Measurements from ENCODE around the gene TREH. TPM values are rescaled to one million over a fixed set of nuclear protein-coding genes. Genes with fewer than 3 reads are reported as not detected.

TREH gene
- total RNA-seq, 4 donors from 2014 or later = not detected

DNA sequence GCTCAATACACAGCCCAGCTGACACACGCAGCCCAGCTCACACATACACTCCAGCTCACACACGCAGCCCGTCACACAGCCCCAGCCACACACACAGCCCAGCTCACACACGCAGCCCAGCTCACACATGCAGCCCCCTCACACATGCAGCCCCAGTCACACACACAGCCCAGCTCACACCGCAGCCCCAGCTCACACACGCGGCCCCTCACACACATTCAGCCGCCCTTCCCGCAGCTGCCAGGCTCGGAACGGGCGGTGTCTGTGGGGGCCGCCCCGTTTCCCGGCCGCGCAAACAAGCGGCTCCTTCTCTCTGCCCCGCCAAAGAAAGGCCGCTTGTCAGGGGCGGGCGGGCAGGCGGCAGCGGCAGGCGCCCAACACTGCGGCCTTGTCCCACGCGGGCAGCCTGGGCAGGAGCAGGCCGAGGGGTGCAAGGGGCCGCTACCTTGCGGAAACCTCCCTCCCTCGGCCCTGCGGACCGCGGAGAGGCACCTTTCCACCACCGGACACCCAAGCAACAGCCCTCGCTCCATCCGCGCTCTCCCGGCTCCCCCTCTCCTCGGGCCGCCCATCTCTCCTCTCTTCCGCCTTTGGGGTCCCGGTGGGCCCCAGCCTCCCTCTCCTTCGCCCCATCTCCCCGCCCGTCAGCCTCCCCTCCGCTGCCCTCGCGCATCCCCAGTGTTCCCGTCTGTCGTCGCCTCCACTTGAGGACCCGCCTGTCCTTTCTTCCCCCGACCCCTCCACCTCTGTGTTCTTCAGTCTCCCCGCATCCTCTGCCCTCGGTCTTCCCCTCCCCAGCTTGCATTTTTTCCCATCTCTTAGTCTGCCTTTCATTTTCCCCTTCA is 69.8 kb downstream of the TREH start:
- intact Hi-C loops (cut with DNase I; ENCODE audit: low total_unique reads) (loop anchor here (2.0 kb wide), 1 partner anchor 25 kb away; no protein-coding TSS in a partner anchor), in situ Hi-C loops (cut with MboI; ENCODE audit: low sequenced_read_pairs in 4 of 4) (no loop called here)
- Histone ChIP-seq H3K36me3 (no peaks in the 10 kb centered on the region), H3K4me3 (peak overlapping the region; percentile 68 to 91 (median 76)), H3K27me3 (no peaks in the 10 kb centered on the region), H3K4me1 (peaks cover 9 to 18% of the 10 kb centered on the region in 2 donors), H3K9me3 (no peaks in the 10 kb centered on the region), H3K27ac (peak overlapping the region; percentile 80 to 91 (median 88))
- DNase-seq = no peak
- TF ChIP-seq POLR2A (IDR thresholded peaks at IDR 0.05) = no peak
- TF ChIP-seq, protein P1, sequence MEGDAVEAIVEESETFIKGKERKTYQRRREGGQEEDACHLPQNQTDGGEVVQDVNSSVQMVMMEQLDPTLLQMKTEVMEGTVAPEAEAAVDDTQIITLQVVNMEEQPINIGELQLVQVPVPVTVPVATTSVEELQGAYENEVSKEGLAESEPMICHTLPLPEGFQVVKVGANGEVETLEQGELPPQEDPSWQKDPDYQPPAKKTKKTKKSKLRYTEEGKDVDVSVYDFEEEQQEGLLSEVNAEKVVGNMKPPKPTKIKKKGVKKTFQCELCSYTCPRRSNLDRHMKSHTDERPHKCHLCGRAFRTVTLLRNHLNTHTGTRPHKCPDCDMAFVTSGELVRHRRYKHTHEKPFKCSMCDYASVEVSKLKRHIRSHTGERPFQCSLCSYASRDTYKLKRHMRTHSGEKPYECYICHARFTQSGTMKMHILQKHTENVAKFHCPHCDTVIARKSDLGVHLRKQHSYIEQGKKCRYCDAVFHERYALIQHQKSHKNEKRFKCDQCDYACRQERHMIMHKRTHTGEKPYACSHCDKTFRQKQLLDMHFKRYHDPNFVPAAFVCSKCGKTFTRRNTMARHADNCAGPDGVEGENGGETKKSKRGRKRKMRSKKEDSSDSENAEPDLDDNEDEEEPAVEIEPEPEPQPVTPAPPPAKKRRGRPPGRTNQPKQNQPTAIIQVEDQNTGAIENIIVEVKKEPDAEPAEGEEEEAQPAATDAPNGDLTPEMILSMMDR (IDR thresholded peaks at IDR 0.05 in 4 of 5, conservative IDR thresholded peaks at IDR 0.05 in 1 of 5) = no peak
- ATAC-seq = no peak

DNA sequence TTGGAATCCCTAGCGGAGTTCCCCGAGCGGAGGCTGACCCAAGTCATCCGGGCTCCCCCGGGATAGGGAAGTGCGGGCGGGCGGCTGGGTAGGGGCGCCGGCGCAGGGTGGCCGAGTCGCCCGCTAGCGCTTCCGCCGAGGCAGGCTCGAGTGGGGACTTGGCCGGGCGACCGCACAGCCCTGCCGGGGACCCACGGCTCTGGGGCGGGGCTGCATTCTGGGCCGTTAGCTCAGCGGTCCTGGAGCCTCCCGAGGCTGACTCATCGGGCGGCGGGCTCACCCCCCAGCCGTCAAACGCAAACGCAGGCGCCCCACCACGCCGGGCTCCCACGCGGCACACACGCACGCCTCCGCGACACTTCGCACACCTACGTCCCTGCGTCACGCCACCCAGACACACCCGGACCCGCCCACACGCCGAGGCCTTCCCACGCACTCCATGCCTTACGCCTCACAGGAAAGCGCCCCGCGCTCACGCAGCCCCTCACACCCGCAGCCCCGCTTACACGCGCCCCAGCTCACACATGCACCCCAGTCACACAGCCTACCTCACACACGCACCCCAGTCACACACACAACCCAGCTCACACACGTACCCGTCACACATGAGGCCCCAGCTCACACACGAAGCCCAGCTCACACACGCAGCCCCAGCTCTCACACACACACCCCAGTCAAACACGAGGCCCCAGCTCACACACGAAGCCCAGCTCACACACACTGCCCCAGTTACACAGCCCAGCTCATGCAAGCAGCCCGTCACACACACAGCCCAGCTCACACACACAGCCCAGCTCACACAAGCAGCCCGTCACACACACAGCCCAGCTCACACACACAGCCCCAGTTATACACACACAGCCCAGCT is 70.9 kb downstream of the TREH start:
- ATAC-seq (peak; percentile 31 to 38), DNase-seq (peak; percentile 55 to 67)
- Histone ChIP-seq H3K4me1 (peaks cover 9 to 21% of the 10 kb centered on the region in 2 donors), H3K27me3 (no peaks in the 10 kb centered on the region), H3K9me3 (no peaks in the 10 kb centered on the region), H3K4me3 (peak overlapping the region; percentile 68 to 91 (median 76)), H3K27ac (peak overlapping the region; percentile 80 to 91 (median 88)), H3K36me3 (no peaks in the 10 kb centered on the region)
- intact Hi-C loops (cut with DNase I; ENCODE audit: low total_unique reads) = loop anchor here (1.0 to 2.0 kb wide), 2 partner anchors 26 to 51 kb away; no protein-coding TSS in a partner anchor
- in situ Hi-C loops (cut with MboI; ENCODE audit: low sequenced_read_pairs in 4 of 4) = no loop called here
- TF ChIP-seq, protein P1 (IDR thresholded peaks at IDR 0.05 in 4 of 5, conservative IDR thresholded peaks at IDR 0.05 in 1 of 5) = no peak
- peak; percentile 32 to 46 for TF ChIP-seq POLR2A (IDR thresholded peaks at IDR 0.05)

DNA sequence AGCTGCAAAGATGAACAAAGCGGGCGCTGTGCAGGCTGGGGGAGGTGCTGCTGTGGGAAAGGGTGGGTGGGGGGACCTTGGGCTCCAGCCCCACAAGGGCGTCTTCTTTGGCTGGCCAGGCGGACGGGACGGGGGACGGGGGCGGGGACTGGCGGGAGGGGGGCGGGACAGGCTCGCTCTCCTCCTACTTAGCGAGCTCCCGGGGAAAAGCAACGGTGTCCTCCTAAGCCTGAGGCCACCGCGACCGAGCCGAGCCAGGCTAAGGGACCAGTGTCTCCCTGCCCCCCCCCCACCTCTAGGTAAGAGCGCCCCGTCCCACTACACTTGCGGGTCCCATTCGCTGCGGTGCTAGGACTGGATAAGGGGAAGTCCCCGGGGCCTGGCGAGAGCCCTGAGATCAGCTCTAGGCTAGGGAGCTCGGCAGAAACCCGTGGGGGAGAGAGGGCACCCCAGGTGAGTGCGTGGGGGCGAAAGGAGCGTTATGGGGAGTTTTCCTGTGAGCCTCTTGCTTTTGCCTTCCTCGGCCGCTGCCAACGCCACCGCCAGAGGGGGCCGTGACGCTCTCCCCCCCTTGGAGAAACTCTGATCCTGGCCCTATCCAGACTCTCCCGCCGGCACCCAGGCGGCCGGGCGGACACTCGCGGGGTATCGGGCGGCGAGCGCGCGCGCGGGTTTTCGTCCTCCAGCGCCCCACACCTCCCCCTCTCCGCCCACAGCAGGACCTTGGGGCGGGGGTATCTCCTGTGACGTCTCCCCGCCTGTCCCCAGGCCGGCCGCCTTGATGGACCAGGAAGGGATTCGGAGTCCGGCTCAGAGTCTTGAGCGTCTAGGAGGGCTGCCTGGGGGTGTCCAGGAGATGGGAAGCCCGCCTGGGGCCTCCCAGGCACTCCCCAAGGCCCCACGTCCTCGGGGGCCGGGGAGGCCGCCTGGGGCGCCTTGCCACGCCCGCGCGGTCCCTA is 71.8 kb downstream of the TREH start, which contains the start of gene PHLDB1:
TSS of gene PHLDB1 (plus strand) at position 215 of the 959 bp plus-strand sequence. CDS start 6,222 bp downstream, outside the sequence.
- Histone ChIP-seq H3K9me3 (no peaks in the 10 kb centered on the region), H3K4me3 (peak within 1 kb of the TSS; percentile 68 to 91 (median 76)), H3K4me1 (peaks cover 9 to 21% of the 10 kb centered on the region in 2 donors), H3K36me3 (no peaks in the 10 kb centered on the region), H3K27me3 (no peaks in the 10 kb centered on the region), H3K27ac (peak within 1 kb of the TSS; percentile 80 to 91 (median 88))
- TF ChIP-seq POLR2A (IDR thresholded peaks at IDR 0.05) = peak; percentile 44 to 63
- TF ChIP-seq, protein P1 (IDR thresholded peaks at IDR 0.05 in 4 of 5, conservative IDR thresholded peaks at IDR 0.05 in 1 of 5) = peak; percentile 24 to 74 (median 70)
- intact Hi-C loops (cut with DNase I; ENCODE audit: low total_unique reads) = loop anchor here (1.0 to 2.0 kb wide), 2 partner anchors 27 to 52 kb away; no protein-coding TSS in a partner anchor
- in situ Hi-C loops (cut with MboI; ENCODE audit: low sequenced_read_pairs in 4 of 4) = no loop called here
- ATAC-seq (peak; percentile 57 to 70), DNase-seq (peak; percentile 42 to 56)

Small RNA genes within 50 kb of the gene (microRNA-seq; reads per million reads assigned to microRNA genes)
- 0 reads per million in 2 donors for gene MIR6716 (ENCODE audit: borderline replicate concordance in 2 of 2)

Other genes starting within 250 kb of the TREH start
- 10 to 100 TPM; 24.3 to 55.6 (median 27.9) TPM for gene KMT2A, start 243.2 kb downstream of the TREH start, total RNA-seq
- 1 to 10 TPM in 1 of 4 donors, under 1 TPM in 1, not detected in 2; 0.55 to 3.8 TPM for gene TTC36, start 152.2 kb downstream of the TREH start, total RNA-seq
- gene TMEM25, start 148.5 kb downstream of the TREH start, total RNA-seq = 10 to 100 TPM in 2 of 4 donors, 1 to 10 TPM in 2; 2.5 to 36.6 (median 10.7) TPM
- 10 to 100 TPM; 14.1 to 25.1 (median 15.4) TPM for gene IFT46, start 113.7 kb downstream of the TREH start, total RNA-seq
- 10 to 100 TPM; 48.7 to 78.7 (median 65.4) TPM for gene ARCN1, start 107.2 kb downstream of the TREH start, total RNA-seq
- 10 to 100 TPM; 16.5 to 35.7 (median 22.7) TPM for gene PHLDB1, start 72.0 kb downstream of the TREH start, total RNA-seq
- gene DDX6, start 111.5 kb upstream of the TREH start, total RNA-seq = 100 to 1,000 TPM in 2 of 4 donors, 10 to 100 TPM in 2; 73.4 to 125 (median 98.2) TPM
- not detected for gene CXCR5, start 204.2 kb upstream of the TREH start, total RNA-seq
- gene BCL9L, start 246.3 kb upstream of the TREH start, total RNA-seq = 10 to 100 TPM; 17.1 to 35.6 (median 23.8) TPM